Measurements from ENCODE around the gene VDR.

The VDR gene

DNA sequence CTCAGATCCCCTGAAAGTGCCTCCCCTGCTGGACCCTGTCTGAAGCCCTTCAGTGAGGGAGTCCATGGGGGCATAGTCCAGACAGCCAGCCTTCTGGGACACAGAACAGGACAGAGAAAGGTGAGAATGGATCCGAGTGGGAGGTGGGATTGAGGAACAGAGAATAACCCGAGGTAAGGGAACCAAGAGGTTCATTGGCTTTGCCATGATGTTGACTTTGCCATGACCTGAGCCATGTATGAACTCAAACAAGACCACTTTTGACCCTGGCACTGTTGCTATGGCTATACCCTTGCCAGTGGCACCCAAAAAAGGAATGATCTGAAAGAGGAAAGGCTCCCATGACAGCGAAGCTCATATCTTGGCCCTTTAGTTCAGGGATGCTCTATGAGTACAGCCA, 22.6 kb upstream of the VDR start:
- no peak for DNase-seq

DNA sequence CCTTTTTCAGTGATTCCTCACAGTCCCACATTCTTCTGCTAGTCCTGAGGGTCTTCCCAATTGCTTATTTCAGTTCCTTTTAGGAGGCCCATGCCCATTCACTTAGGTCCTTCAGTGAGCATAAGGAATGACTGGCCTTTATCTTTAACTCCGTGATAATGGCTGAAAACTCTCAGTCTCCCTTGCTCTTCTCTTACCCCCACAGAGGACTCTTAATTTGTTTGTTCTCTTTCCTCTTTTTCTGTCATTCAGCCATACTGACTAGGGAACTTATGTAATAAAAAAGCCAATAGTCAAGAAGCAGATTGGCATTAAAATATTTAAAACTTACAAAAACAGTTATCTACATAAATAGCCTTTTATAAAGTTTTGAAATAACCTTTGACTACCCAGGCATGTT, 17.1 kb upstream of the VDR start:
- DNase-seq = no peak

DNA sequence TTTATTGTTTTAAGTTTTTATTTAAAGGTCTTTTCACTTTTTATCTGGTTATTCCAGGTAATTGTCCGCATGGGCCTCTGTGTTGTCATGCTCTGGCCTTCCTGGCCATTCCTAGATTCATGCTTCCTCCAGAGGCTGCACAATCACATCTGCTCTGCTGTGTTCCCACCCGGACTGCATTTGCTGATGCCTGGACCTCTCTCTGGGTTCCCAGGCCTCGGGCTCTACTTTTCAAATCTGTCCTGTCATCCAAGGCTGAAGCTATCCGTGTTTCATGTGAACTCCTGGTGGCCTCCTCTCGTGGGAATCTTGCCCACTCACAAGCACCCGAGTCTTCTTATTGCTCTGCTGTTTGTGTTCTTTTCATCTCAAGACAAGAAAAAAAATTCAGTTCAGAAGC, 16.1 kb upstream of the VDR start:
- DNase-seq = no peak

DNA sequence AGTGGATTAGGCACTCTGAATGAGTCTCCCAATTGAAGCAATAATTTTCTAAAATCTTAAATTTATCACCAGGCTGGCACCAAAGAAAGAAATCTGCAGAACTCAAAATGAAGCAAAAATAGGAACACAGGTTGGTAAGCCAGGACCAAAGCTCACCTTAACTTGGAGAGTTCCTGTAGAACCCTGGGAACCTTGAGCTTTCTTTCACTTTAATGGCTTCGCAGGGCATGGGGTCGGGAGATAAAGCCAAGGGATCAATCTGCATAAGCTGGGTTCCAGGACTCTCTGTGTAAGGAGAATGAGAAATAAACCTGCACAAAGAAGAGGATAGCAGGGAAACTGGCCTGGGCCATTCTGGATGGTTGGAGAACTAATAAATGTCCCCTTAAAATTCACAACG, 8.3 kb upstream of the VDR start:
- no peak for DNase-seq

DNA sequence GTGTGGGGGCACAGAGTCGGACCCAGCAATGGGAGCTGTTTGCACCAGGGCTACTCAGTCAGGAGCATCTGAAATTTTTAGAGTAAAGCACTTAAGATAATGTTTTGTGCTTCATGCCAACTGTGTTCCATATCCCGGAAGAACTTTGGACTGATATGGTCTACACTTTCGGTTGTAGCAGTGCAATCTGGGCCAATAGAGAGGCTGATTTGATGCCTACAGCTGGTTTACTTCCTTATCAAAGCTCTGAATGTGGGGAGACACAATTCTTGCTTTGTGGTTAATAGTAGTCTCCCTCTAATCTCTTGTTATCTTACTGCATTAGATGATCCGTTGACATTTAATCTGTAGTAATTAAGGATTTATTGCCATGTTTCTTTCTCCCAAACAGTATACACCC, 7.8 kb upstream of the VDR start:
- no peak for DNase-seq

DNA sequence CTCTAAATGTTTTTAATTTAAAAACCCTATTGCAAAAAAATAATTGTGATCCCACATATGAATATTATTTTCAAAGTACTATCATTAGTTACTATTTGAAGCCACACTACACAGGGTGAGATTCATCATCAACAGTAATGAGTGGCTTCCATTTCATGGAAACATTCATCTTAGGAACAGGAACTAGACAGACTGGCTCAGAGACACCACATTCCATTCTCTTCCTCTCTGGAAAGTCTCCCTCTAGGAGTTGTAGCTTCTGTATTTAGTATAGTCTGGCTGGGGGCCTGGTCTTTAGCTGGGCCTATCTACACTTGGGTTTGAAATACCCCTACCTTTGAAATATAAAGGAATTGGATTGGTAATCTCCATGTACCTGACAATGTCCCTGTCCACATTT, 6.2 kb upstream of the VDR start:
- DNase-seq = peak; percentile 25

DNA sequence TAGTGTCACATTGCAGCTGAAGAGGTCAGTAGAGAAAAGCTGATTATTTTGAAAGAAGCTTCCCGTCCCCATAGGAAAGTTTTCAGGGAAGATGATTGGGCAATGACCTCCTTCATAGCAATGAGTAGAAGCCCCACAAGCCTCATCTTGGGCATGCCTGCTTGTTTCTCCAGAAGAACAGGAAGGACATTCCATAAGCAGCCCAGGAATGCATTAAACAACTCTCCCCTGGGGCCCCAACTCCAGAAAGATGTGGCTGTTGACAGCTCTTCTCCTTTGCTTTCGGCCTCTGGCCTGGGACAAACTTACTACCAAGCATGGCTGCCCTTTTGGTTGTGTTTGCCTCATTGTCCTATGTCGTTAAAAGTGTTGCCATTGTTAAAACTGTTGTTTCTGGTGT, 5.7 kb upstream of the VDR start:
- peak; percentile 79 for DNase-seq

DNA sequence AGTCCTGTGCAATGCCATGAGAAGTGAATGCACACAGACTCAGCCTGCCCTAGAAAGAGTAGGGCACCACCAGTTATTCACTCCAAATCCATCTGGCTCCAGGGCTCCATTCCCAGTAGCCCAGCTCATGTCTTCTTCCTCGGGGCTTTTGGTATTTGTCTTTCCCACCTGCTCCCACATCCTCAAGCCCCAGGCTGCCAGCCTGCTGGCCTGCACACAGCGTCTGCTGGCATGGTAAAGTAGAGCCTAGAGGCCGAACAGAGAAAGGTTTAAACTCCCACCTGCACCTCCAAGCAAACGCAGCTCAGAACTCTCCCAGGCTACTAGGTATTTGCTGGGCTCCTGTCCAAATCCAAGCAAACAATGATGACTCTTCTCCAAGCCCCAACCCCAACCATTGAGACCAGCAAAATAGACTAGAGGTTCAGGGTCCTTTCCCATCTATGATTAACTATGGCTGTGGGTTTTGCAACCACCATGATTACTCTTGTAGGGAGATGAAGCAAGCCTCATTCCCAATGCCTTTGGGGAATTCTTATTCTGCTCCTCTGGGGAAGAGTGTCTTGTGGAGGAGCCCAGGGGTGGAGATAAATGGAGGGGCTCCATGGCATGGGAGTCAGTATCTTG, 5.2 kb upstream of the VDR start:
- DNase-seq = peak; percentile 26

DNA sequence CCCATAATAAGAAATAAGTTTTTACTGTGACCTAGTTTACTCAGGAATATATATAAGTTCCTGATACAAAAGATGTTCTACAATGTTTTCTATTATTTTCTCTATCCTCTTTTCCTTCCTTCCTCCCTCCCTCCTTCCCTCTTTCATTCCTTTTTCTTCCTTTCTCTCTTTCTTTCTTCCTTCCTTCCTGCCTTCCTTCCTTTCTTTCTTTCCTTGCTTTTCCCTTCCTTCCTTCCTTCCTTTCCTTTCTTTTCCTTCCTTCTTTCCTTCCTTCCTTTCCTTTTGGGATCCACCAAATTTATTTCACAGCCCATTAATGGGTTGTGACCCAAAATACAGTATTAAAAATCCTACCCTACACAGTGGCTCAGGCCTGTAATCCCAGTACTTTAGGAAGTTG, 3.9 kb upstream of the VDR start:
- no peak for DNase-seq

DNA sequence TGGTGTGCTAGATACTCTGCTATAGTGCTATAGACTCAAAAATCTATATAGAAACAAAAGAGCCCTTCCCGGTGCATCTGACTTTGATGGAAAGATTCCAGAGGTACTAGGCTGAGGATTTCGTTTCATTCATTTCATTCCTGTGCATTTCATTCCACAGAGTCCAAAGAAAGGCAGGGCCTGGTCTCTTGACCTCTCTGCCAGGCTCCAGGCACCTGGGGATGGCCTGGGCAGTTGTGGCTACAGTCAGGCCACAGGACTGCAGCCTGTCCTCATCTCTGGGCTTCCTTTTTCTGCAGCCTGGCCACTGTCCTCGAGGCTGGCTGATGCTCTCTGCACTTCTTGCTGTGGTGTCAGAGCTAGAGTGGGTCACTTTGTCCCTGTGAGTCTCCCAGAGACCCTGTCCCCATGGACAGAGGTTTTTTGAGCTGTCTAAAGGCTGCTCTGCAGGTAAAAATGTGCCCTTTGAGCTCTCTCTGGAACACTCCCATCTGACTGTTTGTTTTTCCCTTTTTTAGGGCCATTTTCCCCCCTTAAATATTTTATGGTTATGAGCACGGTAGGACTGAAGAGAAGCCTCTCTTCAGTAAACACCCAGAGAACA, 3.2 kb upstream of the VDR start:
- DNase-seq = no peak

DNA sequence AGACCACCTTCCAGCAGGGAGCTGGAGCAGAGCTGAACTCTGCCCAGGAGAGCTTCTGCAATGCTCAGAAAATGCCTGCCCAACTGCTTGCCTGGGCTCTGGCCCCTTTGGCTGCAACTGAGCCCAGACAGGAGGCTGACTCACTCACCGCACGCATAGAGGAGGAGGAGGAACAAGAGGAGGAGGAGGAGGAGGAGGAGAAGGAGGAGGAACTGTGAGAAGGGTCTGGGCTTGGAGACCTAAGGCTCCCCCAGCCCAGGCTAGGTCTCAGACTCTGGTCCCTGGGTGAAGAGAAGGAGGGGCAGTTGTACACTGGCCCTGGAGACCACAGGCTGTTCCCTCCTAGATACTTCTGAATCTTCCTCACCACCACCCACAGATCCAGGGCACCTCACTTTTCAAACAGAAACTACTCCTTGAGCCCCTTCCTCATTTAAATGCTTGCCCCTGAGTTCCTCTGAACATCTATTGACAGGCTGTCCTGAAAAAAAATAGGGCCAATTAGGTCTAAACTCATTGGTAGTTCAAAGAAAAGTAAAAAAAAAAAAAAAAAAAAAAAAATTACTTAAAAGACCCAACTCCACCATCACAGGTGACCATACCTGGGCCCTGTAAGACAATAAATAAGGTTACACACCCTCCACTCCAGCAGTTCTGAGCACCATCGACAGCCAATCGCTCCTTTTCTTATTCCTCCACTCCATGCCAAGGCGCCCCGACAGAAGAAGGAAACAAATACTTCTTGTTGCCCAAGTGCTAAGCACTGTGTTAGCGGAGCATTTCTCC, 674 bp downstream of the VDR start:
- DNase-seq = peak; percentile 88

DNA sequence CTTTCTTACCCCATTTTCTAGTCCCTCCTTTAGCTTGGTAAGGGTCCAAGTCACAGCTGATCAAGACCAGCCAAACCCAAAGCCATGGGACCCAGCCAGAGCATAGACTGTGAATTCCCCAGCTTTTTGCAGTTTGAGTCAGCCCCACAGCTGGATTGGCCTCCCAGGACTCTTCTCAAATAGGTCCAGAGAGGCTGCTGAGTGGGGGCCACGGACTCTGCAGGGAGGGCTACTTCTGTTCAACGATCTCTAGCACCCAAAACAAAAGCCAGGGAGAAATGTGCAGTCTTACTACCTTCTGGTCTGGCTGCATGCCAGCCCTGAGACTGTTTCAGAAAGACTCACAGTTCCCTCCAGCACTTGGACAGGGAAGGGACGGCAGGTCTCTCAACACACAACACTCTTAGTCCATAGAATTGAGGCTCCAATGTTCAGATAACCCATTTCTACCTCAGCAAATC, 1.6 kb downstream of the VDR start:
- peak; percentile 95 for DNase-seq

DNA sequence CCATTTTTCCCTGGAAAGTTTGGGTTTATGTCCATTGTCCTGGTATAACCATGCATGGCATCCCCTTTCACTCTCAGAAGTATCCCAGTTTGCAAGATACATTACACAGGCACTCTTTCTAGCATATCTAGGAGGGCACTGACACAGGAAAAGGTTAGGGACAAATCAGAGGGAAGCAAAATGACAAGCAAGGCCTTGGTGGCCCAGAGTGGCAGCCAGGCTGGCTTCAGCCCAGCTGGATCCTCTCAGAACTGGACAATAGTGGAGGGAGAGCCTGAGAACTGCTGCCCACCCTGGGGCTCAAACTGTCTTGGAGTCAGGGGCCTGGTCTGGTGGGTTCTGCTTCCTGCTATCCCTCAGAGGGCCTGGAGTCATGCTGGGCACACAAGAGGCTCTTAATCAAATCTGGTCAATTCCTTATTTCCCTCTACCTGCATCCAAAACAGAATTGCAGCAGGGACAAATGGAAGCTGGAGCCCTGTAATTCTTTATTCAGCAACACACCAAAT, 2.6 kb downstream of the VDR start:
- DNase-seq = no peak

DNA sequence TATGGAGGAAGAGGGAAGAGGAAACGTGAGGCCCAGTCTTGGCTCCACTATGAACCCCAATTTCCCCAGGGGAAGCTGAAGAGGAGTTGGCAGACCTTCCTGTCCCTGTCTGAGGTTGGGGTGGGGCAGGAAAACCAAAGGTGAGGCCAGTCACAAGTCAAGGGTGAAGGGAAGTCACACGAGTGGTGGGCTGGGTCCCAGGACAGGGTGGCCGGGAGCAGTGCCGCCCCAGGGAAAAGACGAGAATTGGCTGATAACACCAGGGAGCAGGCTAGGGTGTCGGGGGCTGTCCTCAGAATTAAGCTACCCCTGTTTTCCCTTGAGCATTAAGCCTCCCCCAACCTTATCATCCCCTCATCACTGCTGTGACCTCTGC, 3.1 kb downstream of the VDR start:
- no peak for DNase-seq

DNA sequence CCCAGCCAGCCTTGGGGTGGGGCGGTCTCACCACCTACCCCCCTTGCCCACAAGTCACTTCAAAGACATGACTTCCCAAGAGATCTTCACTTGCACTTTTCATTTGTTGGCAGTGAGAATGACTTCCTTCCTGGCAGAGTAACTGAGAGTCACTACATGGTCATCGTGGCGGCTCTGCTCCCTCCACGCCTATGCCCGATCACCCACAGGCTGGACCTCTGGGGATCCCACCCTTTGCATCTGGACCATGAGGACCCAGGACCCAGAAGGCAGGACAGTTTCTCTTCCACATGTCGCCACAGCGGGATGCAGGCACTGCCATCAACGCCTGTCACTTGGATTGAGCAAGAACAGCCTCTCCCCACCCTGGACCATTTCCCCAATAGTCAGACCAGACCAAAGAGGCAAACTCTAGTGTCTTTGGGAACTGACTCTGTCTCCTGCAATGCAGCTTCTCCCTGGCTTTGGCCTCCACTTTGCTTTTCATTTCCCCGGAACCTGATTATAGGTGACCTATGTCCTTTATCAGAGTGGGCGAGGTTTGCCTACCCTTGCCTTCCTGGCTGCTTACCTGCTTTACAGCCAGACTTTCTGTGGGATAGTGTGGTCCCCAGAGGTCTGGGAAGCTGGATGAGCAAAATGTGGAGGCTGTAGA, 3.6 kb downstream of the VDR start:
- DNase-seq = no peak

DNA sequence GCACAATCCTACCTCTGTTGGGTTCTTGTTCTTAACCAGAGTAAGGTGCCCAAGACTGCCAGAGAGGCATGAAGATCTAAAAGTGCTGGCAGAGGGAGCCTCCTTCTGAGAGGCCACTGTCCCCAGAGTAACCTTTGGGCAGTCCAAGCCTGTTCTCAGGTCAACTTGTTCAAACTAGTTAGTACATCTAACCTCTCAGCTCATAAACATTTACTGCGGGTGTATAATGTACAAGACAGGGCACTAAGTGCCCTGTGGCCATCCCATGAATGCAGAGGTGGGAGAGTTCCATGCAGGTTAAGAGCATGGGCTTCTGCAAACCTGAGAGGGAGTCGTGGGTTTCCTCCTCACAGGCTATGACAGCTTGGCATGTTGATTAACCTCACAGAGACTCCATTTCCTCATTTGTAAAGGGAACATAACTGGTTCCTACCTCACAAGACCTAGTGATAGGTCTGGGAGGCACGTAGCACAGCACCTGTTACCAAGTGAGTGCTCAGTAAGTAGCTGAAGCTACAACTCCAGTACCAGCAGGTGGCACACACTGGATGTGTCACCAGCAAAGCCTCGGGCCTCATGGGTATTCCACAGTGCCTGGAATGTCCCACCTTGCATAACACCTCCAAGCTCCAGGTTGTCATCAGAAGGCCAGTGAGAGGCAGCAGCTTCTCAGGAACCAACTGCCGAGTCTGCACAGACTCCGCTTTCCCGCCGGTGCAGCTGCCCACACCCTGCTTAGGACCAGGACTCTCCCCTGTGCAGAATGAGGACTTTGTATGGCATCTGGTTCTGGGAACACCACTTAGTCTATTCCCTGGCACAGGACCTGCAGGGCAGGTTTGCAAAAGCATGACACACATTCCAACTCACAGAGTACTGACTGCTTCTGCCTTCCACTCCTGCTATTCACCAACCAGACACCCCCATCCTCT, 4.4 kb downstream of the VDR start:
- DNase-seq = no peak

DNA sequence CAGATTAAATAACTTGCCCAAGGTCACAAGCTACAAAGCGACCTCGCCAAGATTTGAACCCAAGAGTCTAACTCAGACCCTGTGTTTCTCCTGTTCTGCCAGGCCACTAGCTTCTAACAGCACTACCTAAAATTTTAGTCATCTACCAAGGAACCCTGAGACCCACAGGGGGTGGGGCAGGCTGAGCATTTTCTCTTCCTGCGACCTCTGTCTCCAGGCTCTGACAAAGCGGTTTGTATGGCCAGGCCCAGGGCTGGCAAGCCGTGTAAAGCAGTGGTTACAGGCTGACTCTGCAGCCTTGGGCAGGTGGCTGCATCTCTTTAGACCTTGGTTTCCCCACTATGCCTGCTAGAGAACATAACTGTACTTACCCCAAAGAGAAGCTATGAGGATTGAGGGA, 5.3 kb downstream of the VDR start:
- DNase-seq = no peak

DNA sequence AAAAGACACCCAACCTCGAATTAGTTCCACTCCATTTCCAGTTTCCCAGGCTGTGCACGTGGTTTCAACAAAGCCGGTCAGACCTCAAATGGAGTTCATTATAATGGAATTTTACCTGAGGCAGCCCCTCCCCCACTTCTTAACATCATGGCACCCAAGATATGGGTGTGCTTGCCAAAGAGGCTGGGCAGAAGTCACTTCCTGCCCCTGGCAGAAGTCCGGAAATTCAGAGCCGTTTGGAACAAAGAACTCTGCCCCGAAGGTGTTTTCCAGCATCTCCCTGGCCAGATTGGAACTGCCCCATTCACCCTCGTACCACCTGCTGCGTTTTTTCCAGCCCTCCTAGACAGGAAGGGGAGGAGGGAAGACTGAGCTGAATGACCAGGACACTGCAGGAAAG, 8.2 kb downstream of the VDR start:
- DNase-seq = no peak

DNA sequence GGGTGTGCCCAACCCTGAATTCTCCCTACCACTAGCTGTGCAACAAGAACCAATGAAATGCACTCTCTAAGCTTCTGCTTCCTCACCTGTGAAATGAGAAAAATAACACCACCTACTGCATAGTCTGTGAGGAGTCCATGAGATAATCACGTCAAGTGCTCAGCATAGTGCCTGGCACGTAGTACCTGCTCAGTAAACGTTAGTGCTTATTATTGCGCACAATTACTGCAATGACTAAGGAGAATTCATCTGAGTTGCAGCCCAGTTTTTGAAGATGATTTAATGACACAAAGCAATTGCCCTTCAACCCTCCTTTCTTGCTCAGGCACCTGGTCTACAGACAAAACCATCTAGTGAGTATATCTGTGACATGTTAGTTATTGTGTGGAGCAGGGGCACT, 8.8 kb downstream of the VDR start:
- no peak for DNase-seq

DNA sequence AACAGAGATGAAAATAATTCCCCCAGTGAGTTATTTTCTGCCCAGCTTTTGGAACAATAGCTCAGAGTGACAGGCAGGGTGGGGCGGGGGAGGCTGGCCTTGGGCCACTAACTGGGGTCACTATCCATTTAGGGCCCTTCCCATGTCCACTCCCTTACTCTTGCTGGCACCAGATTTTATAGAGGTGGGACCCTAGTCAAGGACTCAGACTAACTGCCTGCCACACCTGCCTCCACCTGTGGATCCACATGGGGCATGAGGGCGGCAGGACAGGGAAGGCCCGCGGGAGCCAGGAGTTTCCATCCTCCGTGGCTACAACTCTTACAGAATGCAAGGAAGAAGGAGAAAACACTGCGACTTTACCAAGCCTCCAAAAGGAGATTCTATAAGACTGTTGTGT, 10.1 kb downstream of the VDR start:
- no peak for DNase-seq

DNA sequence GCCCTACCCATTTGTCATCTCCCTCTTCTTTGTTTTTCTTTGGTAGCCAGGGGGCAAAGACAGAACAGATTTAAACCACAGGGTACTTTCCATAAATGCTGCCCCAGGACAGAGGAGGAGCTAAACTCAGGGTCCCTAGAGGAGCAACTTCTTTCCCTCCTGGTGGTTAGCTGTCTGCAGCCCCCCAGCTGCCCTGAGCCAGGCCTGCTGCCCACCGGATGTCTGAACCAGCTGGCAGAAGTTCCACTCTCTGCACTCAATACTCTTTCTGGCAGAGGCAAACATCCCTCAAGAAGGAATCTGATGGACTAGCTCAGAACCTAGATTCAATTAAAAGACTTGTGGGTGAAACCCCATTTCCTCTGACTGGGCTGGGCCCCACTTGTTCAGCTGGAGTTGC, 10.7 kb downstream of the VDR start:
- no peak for DNase-seq

DNA sequence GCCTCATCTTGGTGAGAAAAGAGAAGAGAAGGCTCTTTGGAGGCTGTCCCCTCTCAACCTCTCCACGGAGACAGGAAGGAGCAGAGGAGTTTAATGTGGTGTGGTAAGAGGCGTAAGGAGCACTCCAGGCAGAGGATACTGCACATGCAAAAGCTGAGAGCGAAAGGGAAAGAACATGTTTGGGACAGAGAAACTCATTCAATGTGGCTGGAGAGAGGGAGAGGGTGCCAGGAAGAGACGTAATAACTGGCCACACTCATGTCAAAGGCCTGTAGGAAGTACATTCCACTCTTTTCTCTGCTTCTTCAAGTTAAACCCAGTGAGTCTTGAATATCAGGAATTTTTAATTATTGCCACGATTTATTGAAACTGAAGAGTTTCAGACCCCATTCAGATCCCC, 12.0 kb downstream of the VDR start:
- peak; percentile 36 for DNase-seq

DNA sequence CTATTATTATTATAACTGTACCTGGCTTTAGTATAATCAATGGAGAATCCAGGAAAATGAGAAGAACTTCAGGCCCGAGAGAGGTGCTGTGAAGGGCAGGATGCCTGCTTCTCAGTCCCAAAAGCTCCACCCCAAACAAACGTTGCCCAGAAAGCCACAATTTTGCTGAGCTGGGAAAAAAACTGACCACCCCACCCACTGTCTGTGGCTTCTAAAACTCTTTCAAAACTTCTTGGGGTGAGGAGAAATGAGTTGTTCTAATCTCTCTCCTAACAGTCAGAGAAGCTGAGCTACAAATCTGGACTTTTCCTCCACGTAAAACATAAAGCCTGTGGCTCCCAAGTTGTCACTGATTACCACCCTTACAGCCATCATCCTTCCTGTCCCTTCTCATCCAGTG, 13.4 kb downstream of the VDR start:
- no peak for DNase-seq

All from fibroblast of upper back skin (primary cell).